ENCODE measurements around the gene ZDHHC22. TPM values are rescaled to one million over a fixed set of nuclear protein-coding genes. Genes with fewer than 3 reads are reported as not detected.

The ZDHHC22 gene
- total RNA-seq, 4 donors from 2014 or later = not detected

DNA sequence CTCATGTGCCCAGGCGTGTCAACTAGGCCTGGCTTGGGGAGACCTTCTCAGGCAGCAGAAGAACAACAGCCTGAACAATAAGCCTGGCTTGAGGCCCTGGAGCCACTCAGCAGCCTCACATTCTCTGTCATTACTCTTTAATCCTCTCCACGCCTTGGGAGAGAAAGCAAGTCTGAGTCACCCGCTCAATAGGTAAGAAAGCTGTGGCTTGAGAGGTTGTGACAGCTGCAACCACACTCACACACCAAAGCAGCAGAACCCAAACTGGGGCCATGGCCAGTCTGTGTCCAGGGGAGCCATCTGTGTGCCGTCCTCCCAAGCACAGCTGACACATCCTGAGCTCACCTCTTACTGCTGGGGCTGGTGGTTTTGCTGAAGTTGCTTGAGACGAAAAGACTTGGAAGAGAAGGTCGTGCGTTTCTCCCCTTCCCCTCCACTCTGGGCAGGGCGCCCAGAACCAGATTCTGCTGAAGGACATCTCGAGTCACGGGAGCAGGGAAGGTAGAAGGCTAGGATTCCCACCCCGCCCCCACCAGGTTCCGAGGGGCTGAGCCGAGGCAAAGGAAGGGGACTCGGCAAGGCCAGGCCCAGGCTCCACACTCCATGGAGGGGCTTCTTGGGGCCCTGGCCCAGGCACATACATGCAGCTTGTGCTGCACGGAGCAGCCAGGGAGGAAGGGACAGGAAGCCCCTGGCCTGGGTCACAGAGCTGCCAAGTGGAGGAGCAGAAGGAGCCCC, 45.5 kb upstream of the ZDHHC22 start:
- Histone ChIP-seq H3K36me3 (no peaks in the 10 kb centered on the region), H3K27me3 (peaks cover 0 to 27% of the 10 kb centered on the region in 2 donors), H3K4me3 (no peak overlapping the region), H3K9me3 (no peaks in the 10 kb centered on the region), H3K27ac (no peak overlapping the region), H3K4me1 (peaks cover 0 to 6% (median under 1%) of the 10 kb centered on the region in 4 donors)
- no peak for TF ChIP-seq EP300 (IDR thresholded peaks at IDR 0.05)
- TF ChIP-seq POLR2A (IDR thresholded peaks at IDR 0.05) = no peak
- TF ChIP-seq, protein P1, sequence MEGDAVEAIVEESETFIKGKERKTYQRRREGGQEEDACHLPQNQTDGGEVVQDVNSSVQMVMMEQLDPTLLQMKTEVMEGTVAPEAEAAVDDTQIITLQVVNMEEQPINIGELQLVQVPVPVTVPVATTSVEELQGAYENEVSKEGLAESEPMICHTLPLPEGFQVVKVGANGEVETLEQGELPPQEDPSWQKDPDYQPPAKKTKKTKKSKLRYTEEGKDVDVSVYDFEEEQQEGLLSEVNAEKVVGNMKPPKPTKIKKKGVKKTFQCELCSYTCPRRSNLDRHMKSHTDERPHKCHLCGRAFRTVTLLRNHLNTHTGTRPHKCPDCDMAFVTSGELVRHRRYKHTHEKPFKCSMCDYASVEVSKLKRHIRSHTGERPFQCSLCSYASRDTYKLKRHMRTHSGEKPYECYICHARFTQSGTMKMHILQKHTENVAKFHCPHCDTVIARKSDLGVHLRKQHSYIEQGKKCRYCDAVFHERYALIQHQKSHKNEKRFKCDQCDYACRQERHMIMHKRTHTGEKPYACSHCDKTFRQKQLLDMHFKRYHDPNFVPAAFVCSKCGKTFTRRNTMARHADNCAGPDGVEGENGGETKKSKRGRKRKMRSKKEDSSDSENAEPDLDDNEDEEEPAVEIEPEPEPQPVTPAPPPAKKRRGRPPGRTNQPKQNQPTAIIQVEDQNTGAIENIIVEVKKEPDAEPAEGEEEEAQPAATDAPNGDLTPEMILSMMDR (IDR thresholded peaks at IDR 0.05) = no peak
- 41 to 45% methylated on average over 14 to 15 of the region's 15 CpGs for WGBS, 2 donors
- DNase-seq (ENCODE audit: low spot score in 2 of 2) = no peak

DNA sequence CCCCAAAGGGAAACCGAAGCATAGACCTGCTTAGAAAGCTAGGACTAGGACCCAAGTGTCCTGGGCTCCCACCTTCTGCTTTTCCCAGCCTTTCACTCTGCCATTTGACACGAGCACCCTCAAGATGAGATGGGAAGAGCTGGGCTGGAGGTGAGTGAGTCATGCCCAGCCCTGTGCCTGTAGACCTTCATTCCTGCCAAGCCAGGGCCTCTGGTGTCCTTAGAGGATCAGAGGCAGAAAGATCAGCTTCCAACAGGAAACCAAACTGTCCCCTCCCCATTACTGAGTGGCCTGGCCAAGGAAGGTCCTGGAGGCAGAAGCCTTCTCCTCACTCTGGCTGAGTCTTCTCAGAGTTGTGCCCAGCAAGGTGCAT, 43.5 kb upstream of the ZDHHC22 start:
- DNase-seq (ENCODE audit: low spot score in 2 of 2) = no peak
- H3K4me3 ChIP-seq = no peak overlapping the region
- no peaks in the 10 kb centered on the region for H3K36me3 ChIP-seq
- TF ChIP-seq, protein P1 (IDR thresholded peaks at IDR 0.05) = no peak
- TF ChIP-seq POLR2A (IDR thresholded peaks at IDR 0.05) (no peak), EP300 (IDR thresholded peaks at IDR 0.05) (no peak)
- no peak overlapping the region for H3K27ac ChIP-seq
- H3K4me1 ChIP-seq = peaks cover 0 to 13% (median 3%) of the 10 kb centered on the region in 4 donors
- H3K9me3 ChIP-seq = no peaks in the 10 kb centered on the region
- peaks cover 0 to 44% of the 10 kb centered on the region in 2 donors for H3K27me3 ChIP-seq
- WGBS, 2 donors = 69 to 73% methylated on average over 2 of the region's 2 CpGs

DNA sequence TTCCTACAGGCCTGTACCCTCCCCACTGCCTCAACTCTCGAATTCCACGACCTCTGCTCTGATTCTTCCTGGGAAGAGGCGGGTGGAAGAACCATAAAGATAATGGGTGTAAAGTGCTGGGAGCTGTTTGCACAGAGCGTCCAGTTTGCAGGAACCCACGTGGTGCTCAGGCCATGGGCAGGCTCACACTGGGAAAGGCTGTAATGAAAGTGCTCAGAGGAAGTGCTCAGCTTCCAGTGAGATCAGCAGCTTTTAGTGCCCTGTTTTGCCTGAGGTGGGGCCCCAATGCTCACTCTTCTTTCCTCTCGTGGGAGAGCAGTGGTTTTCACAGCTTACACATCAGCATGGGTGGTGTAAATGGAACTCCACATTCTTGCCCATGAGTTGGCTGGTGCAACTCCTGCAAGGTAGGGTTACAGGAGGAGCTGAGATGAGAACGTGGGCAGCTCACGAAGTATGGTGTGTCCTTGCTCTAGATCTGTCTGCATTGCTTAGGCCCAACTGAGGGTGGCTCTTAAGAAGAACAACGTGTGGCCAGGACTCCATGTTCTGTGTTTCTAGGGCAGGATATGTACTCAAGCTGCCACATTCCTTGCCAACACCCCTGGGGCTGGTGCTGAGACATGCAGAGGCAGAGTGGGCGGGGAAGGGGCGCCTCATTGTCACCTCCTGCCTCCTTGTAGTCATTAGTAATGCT, 43.0 kb upstream of the ZDHHC22 start:
- H3K4me1 ChIP-seq = peaks cover 0 to 13% (median 3%) of the 10 kb centered on the region in 4 donors
- DNase-seq (ENCODE audit: low spot score in 2 of 2) = no peak
- H3K27ac ChIP-seq = no peak overlapping the region
- H3K4me3 ChIP-seq = no peak overlapping the region
- H3K36me3 ChIP-seq = no peaks in the 10 kb centered on the region
- peaks cover 0 to 44% of the 10 kb centered on the region in 2 donors for H3K27me3 ChIP-seq
- WGBS, 2 donors = 41 to 44% methylated on average over 11 of the region's 11 CpGs
- no peaks in the 10 kb centered on the region for H3K9me3 ChIP-seq
- TF ChIP-seq POLR2A (IDR thresholded peaks at IDR 0.05) (no peak), EP300 (IDR thresholded peaks at IDR 0.05) (no peak)
- TF ChIP-seq, protein P1 (IDR thresholded peaks at IDR 0.05) = no peak

DNA sequence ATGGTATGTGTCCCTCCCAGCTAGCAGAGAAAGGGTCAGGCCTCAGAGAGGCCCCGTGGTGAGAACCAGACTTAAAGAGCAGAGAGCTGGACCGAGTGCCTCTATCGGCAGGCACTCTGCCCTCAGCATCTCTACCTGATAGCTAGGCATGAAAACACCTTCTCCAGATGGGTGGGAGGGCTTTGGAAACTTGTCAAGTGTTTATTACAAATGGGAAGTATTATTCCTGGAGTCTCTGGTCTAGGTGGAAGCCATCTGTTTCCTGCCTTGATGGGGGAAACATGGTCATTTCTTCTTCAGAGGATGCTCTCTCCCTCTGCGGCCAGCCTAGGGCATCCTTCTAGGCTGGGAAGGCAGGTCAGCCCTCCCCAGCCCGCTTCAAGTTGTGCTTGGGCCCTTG, 42.3 kb upstream of the ZDHHC22 start:
- no peak for TF ChIP-seq EP300 (IDR thresholded peaks at IDR 0.05)
- H3K9me3 ChIP-seq = no peaks in the 10 kb centered on the region
- DNase-seq (ENCODE audit: low spot score in 2 of 2) = no peak
- H3K36me3 ChIP-seq = no peaks in the 10 kb centered on the region
- no peak overlapping the region for H3K27ac ChIP-seq
- H3K4me1 ChIP-seq = peaks cover 0 to 13% (median 3%) of the 10 kb centered on the region in 4 donors
- no peak overlapping the region for H3K4me3 ChIP-seq
- H3K27me3 ChIP-seq = peaks cover 0 to 44% of the 10 kb centered on the region in 2 donors
- 67 to 74% methylated on average over 5 of the region's 5 CpGs for WGBS, 2 donors

DNA sequence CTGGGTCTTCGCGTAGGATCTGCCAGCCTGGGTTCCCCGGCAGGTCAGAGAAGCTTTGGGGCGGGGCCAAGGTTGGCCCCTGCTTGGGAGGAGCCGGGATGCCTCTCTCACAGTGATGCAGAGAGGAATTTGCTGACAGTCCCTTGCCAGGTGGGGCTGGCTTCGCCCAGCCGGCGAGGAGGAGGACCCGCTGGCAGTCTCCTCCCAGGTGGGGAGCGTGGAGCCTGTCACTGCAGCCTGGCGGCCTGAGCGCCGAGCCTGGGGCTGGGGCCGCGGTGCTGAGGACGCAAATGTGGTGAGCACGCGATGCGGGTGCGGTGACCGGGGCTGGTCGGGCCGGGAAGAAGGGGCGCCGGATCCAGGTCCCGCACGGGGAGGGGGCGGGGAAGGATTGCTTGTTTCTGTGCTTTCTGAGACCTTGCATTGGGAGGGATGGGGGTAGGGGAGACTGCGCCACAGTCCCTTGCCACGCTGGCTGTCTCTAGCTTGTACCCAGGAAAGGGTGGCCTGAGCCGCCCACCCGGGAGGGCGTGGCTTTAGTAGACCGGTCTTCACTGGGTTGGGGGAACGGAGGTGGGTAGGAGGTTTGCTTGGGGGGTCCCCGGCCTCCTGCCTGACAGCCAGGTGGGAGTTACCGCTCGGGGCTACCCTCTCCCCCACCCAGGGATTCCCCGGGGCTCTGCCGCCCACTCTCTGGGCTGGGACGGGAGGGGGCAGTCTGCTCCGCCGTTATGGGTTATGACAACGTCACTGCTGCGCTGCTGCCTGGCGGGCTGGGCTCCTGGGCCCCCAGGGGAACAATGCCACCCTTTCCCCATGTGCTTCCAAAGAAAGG, 40.2 kb upstream of the ZDHHC22 start, which contains the start of gene TMEM63C:
TSS of gene TMEM63C (plus strand) at position 196 of the 835 bp plus-strand sequence. CDS start 37,016 bp downstream, outside the sequence.
- DNase-seq (ENCODE audit: low spot score in 2 of 2) = no peak
- Histone ChIP-seq H3K4me3 (peak within 1 kb of the TSS in 2 of 4 donors; percentile 31 to 41), H3K27me3 (peaks cover 0 to 44% of the 10 kb centered on the region in 2 donors), H3K4me1 (peaks cover 0 to 13% (median 3%) of the 10 kb centered on the region in 4 donors), H3K27ac (no peak within 1 kb of the TSS), H3K9me3 (no peaks in the 10 kb centered on the region), H3K36me3 (no peaks in the 10 kb centered on the region)
- 2 to 3% methylated on average over 25 to 29 of the region's 46 CpGs for WGBS, 2 donors
- TF ChIP-seq EP300 (IDR thresholded peaks at IDR 0.05) (no peak), POLR2A (IDR thresholded peaks at IDR 0.05) (no peak)
- TF ChIP-seq, protein P1 (IDR thresholded peaks at IDR 0.05) = no peak
